Transverse colon (tissue), 4 donors: Measurements from ENCODE around the gene SYNJ2. TPM values are rescaled to one million over a fixed set of nuclear protein-coding genes. Genes with fewer than 3 reads are reported as not detected.

ENCODE experiments used
- DNase-seq: peaks from one replicate; pipeline ENCODE4 v3.0.0-alpha.2; 2019
- H3K27ac ChIP-seq, 4 donors: fragments of 200-600 bp; sonication (generic); 2 replicates each; pipeline ENCODE4 v1.5.1; 2016 to 2018; ENCODE audit warnings: inconsistent platforms in 4 of 4
- H3K27me3 ChIP-seq: fragments of 200-600 bp; sonication (generic); 2 replicates; pipeline ENCODE4 v1.5.1; 2017; ENCODE audit warnings: inconsistent platforms
- H3K36me3 ChIP-seq, 4 donors: fragments of 200-600 bp; sonication (generic); 2 replicates each; pipeline ENCODE4 v1.5.1; 2017 to 2019; ENCODE audit warnings: inconsistent platforms in 4 of 4
- H3K4me1 ChIP-seq, 4 donors: fragments of 200-600 bp; sonication (generic); 2 replicates each; pipeline ENCODE4 v1.5.1; 2017 to 2020; ENCODE audit warnings: inconsistent platforms in 4 of 4
- H3K4me3 ChIP-seq, 4 donors: fragments of 200-600 bp; sonication (generic); 1 replicate in 1 of 4; 2 replicates in 3 of 4; pipeline versions ENCODE4 v1.5.1 to v1.6.1; 2017 to 2019; ENCODE audit warnings: inconsistent platforms in 4 of 4
- H3K9me3 ChIP-seq, 2 donors: fragments of 200-600 bp; sonication (generic); 2 replicates each; pipeline ENCODE4 v1.5.1; 2017 to 2019; ENCODE audit warnings: inconsistent platforms in 2 of 2
- CTCF ChIP-seq, 5 experiments: fragments of 200-600 bp in 3 of 5; fragments of 450-650 bp in 2 of 5; sonication (generic) in 3 of 5; IDR thresholded peaks; 1 replicate in 2 of 5; 2 replicates in 3 of 5; pipeline ENCODE4 v1.5.1; 2016 to 2017; ENCODE audit warnings: antibody characterized with exemption in 5 of 5, inconsistent platforms in 3 of 5, mild to moderate bottlenecking in 2 of 5, moderate library complexity in 1 of 5
- EP300 ChIP-seq: sonication (generic); formaldehyde crosslinking; IDR thresholded peaks from one replicate; pipeline ENCODE4 v1.6.1; 2017; ENCODE audit warnings: antibody characterized with exemption, low read depth
- POLR2A ChIP-seq: fragments of 450-650 bp; IDR thresholded peaks from one replicate; pipeline ENCODE4 v1.6.1; 2016; ENCODE audit warnings: antibody characterized with exemption, mild to moderate bottlenecking, moderate library complexity
- POLR2AphosphoS5 ChIP-seq, 3 donors: sonication (generic); formaldehyde crosslinking; IDR thresholded peaks; one replicate each; pipeline ENCODE4 v1.6.1; 2016; ENCODE audit warnings: antibody characterized with exemption in 3 of 3
- WGBS, 2 donors: methylation state at CpG; one replicate each; pipeline ENCODE4 v1.1.5; 2018; ENCODE audit warnings: low coverage in 1 of 2; 5-methylcytosine and 5-hydroxymethylcytosine counted together
- in situ Hi-C, 4 donors: fragments of 200-750 bp; cut with MboI; loops; one replicate each; pipeline versions ENCODE4 v1.15.0 to v1.15.1; 2017; ENCODE audit warnings: low sequenced_read_pairs in 3 of 4, low pct_ligation_motif_present in 1 of 4, low pct_unique_long_range_greater_than_20kb in 1 of 4
- intact Hi-C: fragments of 100-400 bp; cut with DNase I; formaldehyde crosslinking; loops from one replicate; pipeline ENCODE4 v1.15.1; 2023; ENCODE audit warnings: low total_unique reads
- total RNA-seq, 4 donors: library from RNA; depleted of rRNA; stranded (reverse); fragments of >200 nt; gene quantifications; one replicate each; pipeline ENCODE4 v1.1.0, GENCODE V29; 2016

SYNJ2 gene
- total RNA-seq, 4 donors from 2014 or later, result 27.8 to 42.6 (median 31.8) TPM

GRCh38 chr6:157943249-157943963 lies 38.3 kb upstream of the SYNJ2 start:
- 90 to 91% methylated on average over 14 to 16 of the region's 16 CpGs for WGBS, 2 donors
- Histone ChIP-seq H3K9me3 (no peaks in the 10 kb centered on the region), H3K27me3 (no peaks in the 10 kb centered on the region), H3K27ac (no peak overlapping the region), H3K36me3 (peaks cover 0 to 34% (median 12%) of the 10 kb centered on the region in 4 donors), H3K4me3 (no peak overlapping the region), H3K4me1 (no peaks in the 10 kb centered on the region)
- intact Hi-C loops (no loop called here), in situ Hi-C loops (no loop called here)
- no peak for DNase-seq
- TF ChIP-seq CTCF (IDR thresholded peaks at IDR 0.05), result no peak

DNA sequence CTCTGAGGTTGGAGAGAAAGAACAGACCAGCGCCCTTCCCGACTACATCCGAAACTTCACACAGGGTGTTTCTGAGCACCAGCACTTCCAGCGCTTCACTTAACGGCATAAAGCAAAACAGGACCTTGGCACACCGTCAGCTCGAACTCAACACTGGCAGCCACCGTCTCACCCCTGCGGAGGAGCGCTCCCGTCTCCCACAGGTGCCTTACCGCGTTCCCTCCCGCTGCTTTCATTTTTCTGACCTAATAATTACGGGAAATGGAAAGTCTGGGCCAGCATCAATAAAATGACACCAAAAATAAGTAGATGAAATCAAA lies 37.7 kb upstream of the SYNJ2 start:
- H3K9me3 ChIP-seq, result no peaks in the 10 kb centered on the region
- no peaks in the 10 kb centered on the region for H3K4me1 ChIP-seq
- in situ Hi-C loops (no loop called here), intact Hi-C loops (no loop called here)
- TF ChIP-seq POLR2AphosphoS5 (IDR thresholded peaks at IDR 0.05), result no peak
- no peak for TF ChIP-seq EP300
- TF ChIP-seq POLR2A, result no peak
- TF ChIP-seq CTCF (IDR thresholded peaks at IDR 0.05), result no peak
- no peak for DNase-seq
- no peak overlapping the region for H3K4me3 ChIP-seq
- no peak overlapping the region for H3K27ac ChIP-seq
- H3K36me3 ChIP-seq, result peaks cover 0 to 29% (median 10%) of the 10 kb centered on the region in 4 donors
- no peaks in the 10 kb centered on the region for H3K27me3 ChIP-seq
- WGBS, 2 donors, result 89 to 95% methylated on average over 14 to 15 of the region's 15 CpGs

- Histone ChIP-seq H3K27me3 (no peaks in the 10 kb centered on the region), H3K9me3 (peaks cover 0 to 11% of the 10 kb centered on the region in 2 donors), H3K27ac (no peak overlapping the region), H3K4me3 (no peak overlapping the region), H3K36me3 (peaks cover 0 to 21% (median 8%) of the 10 kb centered on the region in 4 donors), H3K4me1 (no peaks in the 10 kb centered on the region)
- WGBS, 2 donors, result 74 to 81% methylated on average over 5 to 14 of the region's 14 CpGs
- intact Hi-C loops (no loop called here), in situ Hi-C loops (no loop called here)
- no peak for DNase-seq
- no peak for TF ChIP-seq EP300
- no peak for TF ChIP-seq POLR2AphosphoS5 (IDR thresholded peaks at IDR 0.05)
- TF ChIP-seq CTCF (IDR thresholded peaks at IDR 0.05), result no peak
- no peak for TF ChIP-seq POLR2A
These were observed 36.4 kb upstream of the SYNJ2 start for GRCh38 chr6:157944983-157945931.

GRCh38 chr6:157946053-157946617 lies 35.5 kb upstream of the SYNJ2 start:
- in situ Hi-C loops, result no loop called here
- H3K27me3 ChIP-seq, result no peaks in the 10 kb centered on the region
- H3K27ac ChIP-seq, result no peak overlapping the region
- no peak for DNase-seq
- TF ChIP-seq POLR2A (no peak), CTCF (IDR thresholded peaks at IDR 0.05) (no peak), EP300 (no peak), POLR2AphosphoS5 (IDR thresholded peaks at IDR 0.05) (no peak)
- no peaks in the 10 kb centered on the region for H3K4me1 ChIP-seq
- intact Hi-C loops, result no loop called here
- peaks cover 0 to 21% (median 8%) of the 10 kb centered on the region in 4 donors for H3K36me3 ChIP-seq
- H3K9me3 ChIP-seq, result peaks cover 0 to 12% of the 10 kb centered on the region in 2 donors
- 91% methylated on average over 6 of the region's 6 CpGs; no CpG with 5 or more reads in 1 of the 2 donors for WGBS, 2 donors
- H3K4me3 ChIP-seq, result no peak overlapping the region
